K562 (cell line): Measurements from ENCODE around the gene RETREG1.

ENCODE experiments used
- CBX2 ChIP-seq: fragments of 200-600 bp; sonication (generic); IDR thresholded peaks from one replicate; pipeline ENCODE4 v1.6.1; 2012; ENCODE audit warnings: mild to moderate bottlenecking, low read length, inconsistent platforms; ENCODE audit not compliant: insufficient read depth, poor library complexity, severe bottlenecking
- JUND ChIP-seq, 2 experiments: IDR thresholded peaks; 2 replicates in 1 of 2; 3 replicates in 1 of 2; pipeline ENCODE4 v1.6.1; 2011; ENCODE audit warnings: borderline replicate concordance in 2 of 2, low read depth in 2 of 2, low read length in 2 of 2, improper control_type of control experiment in 1 of 2, missing biosample characterization in 1 of 2, missing genetic modification characterization in 1 of 2, missing genetic modification reagents in 1 of 2
- KAT7 ChIP-seq: sonication (generic); formaldehyde crosslinking; IDR thresholded peaks from 2 replicates; pipeline ENCODE4 v1.8.0; 2022; ENCODE audit warnings: missing genetic modification reagents, mild to moderate bottlenecking, borderline replicate concordance
- NRF1 ChIP-seq, 2 experiments: fragments of 450-650 bp; IDR thresholded peaks in 1 of 2; conservative IDR thresholded peaks in 1 of 2; 2 replicates each; pipeline ENCODE4 v1.6.1; 2014; ENCODE audit warnings: mild to moderate bottlenecking in 2 of 2
- REST ChIP-seq, 2 experiments: fragments of 450-650 bp; formaldehyde crosslinking in 1 of 2; IDR thresholded peaks; 2 replicates each; pipeline versions ENCODE4 v1.4.0 to v1.6.1; 2014 to 2020; ENCODE audit warnings: mild to moderate bottlenecking in 2 of 2, borderline replicate concordance in 1 of 2, low read depth in 1 of 2
- SIRT6 ChIP-seq: IDR thresholded peaks from one replicate; pipeline ENCODE4 v1.6.1; 2012; ENCODE audit warnings: low read depth, mild to moderate bottlenecking, control low read depth, inconsistent platforms, low read length, moderate library complexity
- SMC3 ChIP-seq: conservative IDR thresholded peaks from 2 replicates; pipeline ENCODE4 v1.6.1; 2011; ENCODE audit warnings: low read depth, low read length, improper control_type of control experiment; ENCODE audit not compliant: insufficient read depth
- ZBTB33 ChIP-seq: sonication (generic); formaldehyde crosslinking; IDR thresholded peaks from 2 replicates; pipeline ENCODE4 v1.8.1; 2023; ENCODE audit warnings: mild to moderate bottlenecking, missing genetic modification reagents

- TF ChIP-seq NRF1 (conservative IDR thresholded peaks at IDR 0.05 in 1 of 2, IDR thresholded peaks at IDR 0.05 in 1 of 2), result no peak
- TF ChIP-seq SMC3, result no peak
- no peak for TF ChIP-seq JUND (IDR thresholded peaks at IDR 0.05; ENCODE audit: borderline replicate concordance, low read depth, low read length)
- TF ChIP-seq JUND (tag; IDR thresholded peaks at IDR 0.05; ENCODE audit: borderline replicate concordance, low read depth, low read length), result no peak
- no peak for TF ChIP-seq KAT7 (CRISPR knock-in tag)
- TF ChIP-seq CBX2, result no peak
- TF ChIP-seq REST (IDR thresholded peaks at IDR 0.05; ENCODE audit: borderline replicate concordance), result no peak
- TF ChIP-seq REST (CRISPR knock-in tag; IDR thresholded peaks at IDR 0.05; ENCODE audit: low read depth), result no peak
- no peak for TF ChIP-seq ZBTB33 (CRISPR knock-in tag)
- no peak for TF ChIP-seq SIRT6
These were observed 27.1 kb downstream of the RETREG1 start for GRCh38 chr5:16589658-16590057.
